ENCODE results near the gene GRIFIN. TPM values are rescaled to one million over a fixed set of nuclear protein-coding genes. Genes with fewer than 3 reads are reported as not detected.

GRIFIN gene
- total RNA-seq, 1 experiment from 2014 or later: not detected

GRCh38 chr7:2444476-2444875, 31.7 kb downstream of the GRIFIN start:
- Histone ChIP-seq H3K4me3 (ENCODE audit: low read length) (no peak overlapping the region), H4K20me1 (ENCODE audit: low read length) (no peaks in the 10 kb centered on the region), H3K27me3 (ENCODE audit: low read length) (no peaks in the 10 kb centered on the region), H3K36me3 (ENCODE audit: low read depth, low read length) (no peaks in the 10 kb centered on the region), H3K9ac (ENCODE audit: low read length) (no peak overlapping the region), H3K79me2 (ENCODE audit: low read length) (no peaks in the 10 kb centered on the region), H3K9me3 (ENCODE audit: low read length) (no peaks in the 10 kb centered on the region), H3K27ac (ENCODE audit: low read length) (no peak overlapping the region), H3K4me1 (ENCODE audit: insufficient read depth, low read length) (peaks cover 8% of the 10 kb centered on the region), H2AFZ (ENCODE audit: low read length) (no peak overlapping the region), H3K4me2 (ENCODE audit: low read length) (no peak overlapping the region), H3F3A (ENCODE audit: low read length, unreplicated experiment) (no peaks in the 10 kb centered on the region), H3K9me2 (replicated peaks; ENCODE audit: low read length) (no peaks in the 10 kb centered on the region)
- ChIA-PET CTCF (no interaction called here), POLR2A (ENCODE audit: unreplicated experiment) (no interaction called here)
- TF ChIP-seq EZH2 (IDR thresholded peaks at IDR 0.05; ENCODE audit: low read length, unreplicated experiment) (no peak), CTCF (conservative IDR thresholded peaks at IDR 0.05; ENCODE audit: low read depth, low read length) (no peak), EZH2phosphoT487 (IDR thresholded peaks at IDR 0.05; ENCODE audit: borderline replicate concordance, low read length) (no peak)
- intact Hi-C loops (cut with micrococcal nuclease): no loop called here
- DNase-seq: no peak
- no TSS peak for BruUV-seq (replicated peaks)
- ATAC-seq: no peak

GRCh38 chr7:2443491-2443890, 32.7 kb downstream of the GRIFIN start:
- H3K27me3 ChIP-seq (ENCODE audit: low read length): no peaks in the 10 kb centered on the region
- H3K9me2 ChIP-seq (replicated peaks; ENCODE audit: low read length): no peaks in the 10 kb centered on the region
- TF ChIP-seq EZH2phosphoT487 (IDR thresholded peaks at IDR 0.05; ENCODE audit: borderline replicate concordance, low read length) (no peak), EZH2 (IDR thresholded peaks at IDR 0.05; ENCODE audit: low read length, unreplicated experiment) (no peak), CTCF (conservative IDR thresholded peaks at IDR 0.05; ENCODE audit: low read depth, low read length) (no peak)
- ChIA-PET CTCF (no interaction called here), POLR2A (ENCODE audit: unreplicated experiment) (no interaction called here)
- no peaks in the 10 kb centered on the region for H4K20me1 ChIP-seq (ENCODE audit: low read length)
- DNase-seq (no peak), ATAC-seq (no peak)
- H3K9me3 ChIP-seq (ENCODE audit: low read length): no peaks in the 10 kb centered on the region
- H3K9ac ChIP-seq (ENCODE audit: low read length): no peak overlapping the region
- no TSS peak for BruUV-seq (replicated peaks)
- H3F3A ChIP-seq (ENCODE audit: low read length, unreplicated experiment): no peaks in the 10 kb centered on the region
- H3K36me3 ChIP-seq (ENCODE audit: low read depth, low read length): no peaks in the 10 kb centered on the region
- H3K79me2 ChIP-seq (ENCODE audit: low read length): no peaks in the 10 kb centered on the region
- H3K27ac ChIP-seq (ENCODE audit: low read length): no peak overlapping the region
- no peak overlapping the region for H3K4me2 ChIP-seq (ENCODE audit: low read length)
- no peak overlapping the region for H3K4me3 ChIP-seq (ENCODE audit: low read length)
- H3K4me1 ChIP-seq (ENCODE audit: insufficient read depth, low read length): peaks cover 8% of the 10 kb centered on the region
- intact Hi-C loops (cut with micrococcal nuclease): no loop called here
- H2AFZ ChIP-seq (ENCODE audit: low read length): no peak overlapping the region

- no peak for DNase-seq
- Histone ChIP-seq H3K27ac (ENCODE audit: low read length) (no peak overlapping the region), H3K4me2 (ENCODE audit: low read length) (no peak overlapping the region), H3K9me3 (ENCODE audit: low read length) (no peaks in the 10 kb centered on the region), H3K36me3 (ENCODE audit: low read depth, low read length) (no peaks in the 10 kb centered on the region), H3K4me3 (ENCODE audit: low read length) (no peak overlapping the region), H4K20me1 (ENCODE audit: low read length) (no peaks in the 10 kb centered on the region), H3K4me1 (ENCODE audit: insufficient read depth, low read length) (peaks cover 8% of the 10 kb centered on the region), H3K9me2 (replicated peaks; ENCODE audit: low read length) (no peaks in the 10 kb centered on the region), H3F3A (ENCODE audit: low read length, unreplicated experiment) (no peaks in the 10 kb centered on the region), H2AFZ (ENCODE audit: low read length) (no peak overlapping the region), H3K79me2 (ENCODE audit: low read length) (no peaks in the 10 kb centered on the region), H3K9ac (ENCODE audit: low read length) (no peak overlapping the region), H3K27me3 (ENCODE audit: low read length) (no peaks in the 10 kb centered on the region)
- no TSS peak for BruUV-seq (replicated peaks)
- no peak for ATAC-seq
- CTCF ChIA-PET: no interaction called here
- no peak for TF ChIP-seq CTCF (conservative IDR thresholded peaks at IDR 0.05; ENCODE audit: low read depth, low read length)
- no peak for TF ChIP-seq EZH2phosphoT487 (IDR thresholded peaks at IDR 0.05; ENCODE audit: borderline replicate concordance, low read length)
- TF ChIP-seq EZH2 (IDR thresholded peaks at IDR 0.05; ENCODE audit: low read length, unreplicated experiment): no peak
- POLR2A ChIA-PET (ENCODE audit: unreplicated experiment): no interaction called here
- intact Hi-C loops (cut with micrococcal nuclease): no loop called here
Observed at GRCh38 chr7:2441430-2442058, 34.7 kb downstream of the GRIFIN start.

Measured in PC-3 (cell line).